Gastrocnemius medialis (tissue), 4 donors: ENCODE measurements around the gene SLC66A1.
A peak's percentile ranks its signal among the peaks of the same experiment; 100 is the strongest.

ENCODE experiments used
- CTCF ChIP-seq, 5 experiments: fragments of 450-650 bp in 3 of 5; fragments of 200-600 bp in 2 of 5; sonication (generic) in 2 of 5; IDR thresholded peaks in 4 of 5; conservative IDR thresholded peaks in 1 of 5; 1 replicate in 4 of 5; 2 replicates in 1 of 5; pipeline ENCODE4 v1.5.1; 2016 to 2019; ENCODE audit warnings: antibody characterized with exemption in 5 of 5, mild to moderate bottlenecking in 3 of 5, moderate library complexity in 3 of 5
- POLR2A ChIP-seq, 2 donors: fragments of 450-650 bp; IDR thresholded peaks; one replicate each; pipeline ENCODE4 v1.6.1; 2017; ENCODE audit warnings: antibody characterized with exemption in 2 of 2, mild to moderate bottlenecking in 2 of 2, moderate library complexity in 2 of 2

GRCh38 chr1:19374083-19374801 lies 62.1 kb downstream of the SLC66A1 start:
- TF ChIP-seq CTCF (IDR thresholded peaks at IDR 0.05 in 4 of 5, conservative IDR thresholded peaks at IDR 0.05 in 1 of 5), result peak in 1 of 5 experiments; percentile 29
- no peak for TF ChIP-seq POLR2A (IDR thresholded peaks at IDR 0.05)
